Measurements from ENCODE around the gene EMILIN1.

EMILIN1 gene

GRCh38 chr2:27130396-27130795, 52.0 kb downstream of the EMILIN1 start:
- DNase-seq (ENCODE audit: extremely low read depth, low read depth), result no peak

GRCh38 chr2:27131429-27131828, 53.0 kb downstream of the EMILIN1 start:
- no peak for DNase-seq (ENCODE audit: extremely low read depth, low read depth)
- TF ChIP-seq CTCF (IDR thresholded peaks at IDR 0.05; ENCODE audit: low read depth, low read length), result no peak

More at GRCh38 chr2:27130396-27130795, 52.0 kb downstream of the EMILIN1 start:
- TF ChIP-seq CTCF (IDR thresholded peaks at IDR 0.05; ENCODE audit: low read depth, low read length), result no peak

GRCh38 chr2:27133195-27133875, 54.9 kb downstream of the EMILIN1 start:
- DNase-seq (ENCODE audit: extremely low read depth, low read depth), result no peak
- TF ChIP-seq CTCF (IDR thresholded peaks at IDR 0.05; ENCODE audit: low read depth, low read length), result no peak

- peak; percentile 88 for DNase-seq (ENCODE audit: extremely low read depth, low read depth)
Observed at GRCh38 chr2:27133905-27134780, 55.7 kb downstream of the EMILIN1 start, which contains the start of gene PREB. PREB (minus strand) TSS chr2:27134636; CDS start chr2:27134421, 215 bp downstream.

GRCh38 chr2:27134781-27135477, 56.5 kb downstream of the EMILIN1 start:
- no peak for TF ChIP-seq CTCF (IDR thresholded peaks at IDR 0.05; ENCODE audit: low read depth, low read length)
- no peak for DNase-seq (ENCODE audit: extremely low read depth, low read depth)

More at GRCh38 chr2:27133905-27134780, 55.7 kb downstream of the EMILIN1 start, which contains the start of gene PREB:
- TF ChIP-seq CTCF (IDR thresholded peaks at IDR 0.05; ENCODE audit: low read depth, low read length), result peak; percentile 49

GRCh38 chr2:27135478-27135955, 57.1 kb downstream of the EMILIN1 start:
- DNase-seq (ENCODE audit: extremely low read depth, low read depth), result no peak
- no peak for TF ChIP-seq CTCF (IDR thresholded peaks at IDR 0.05; ENCODE audit: low read depth, low read length)
